ENCODE data around the gene MYB.

DNA sequence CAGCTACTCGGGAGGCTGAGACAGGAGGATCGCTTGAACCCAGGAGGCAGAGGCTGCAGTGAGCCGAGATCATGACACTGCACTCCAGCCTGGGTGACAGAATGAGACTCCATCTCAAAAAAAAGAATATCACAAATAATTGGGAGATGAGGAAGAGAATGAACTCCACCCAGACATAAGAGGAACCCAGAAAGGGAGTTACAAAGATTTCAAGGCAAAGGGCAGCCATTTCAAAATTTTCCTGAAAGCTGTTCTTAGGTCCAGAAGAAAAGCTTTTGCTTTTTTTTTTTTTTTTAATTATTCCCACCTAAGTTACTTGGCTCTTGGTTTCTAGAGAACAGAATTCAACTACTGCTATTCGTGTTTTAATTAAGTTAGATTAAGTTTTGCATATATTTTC lies 23.8 kb downstream of the MYB start:
- TF ChIP-seq POLR2A (IDR thresholded peaks at IDR 0.05): no peak
- TF ChIP-seq, protein P1, sequence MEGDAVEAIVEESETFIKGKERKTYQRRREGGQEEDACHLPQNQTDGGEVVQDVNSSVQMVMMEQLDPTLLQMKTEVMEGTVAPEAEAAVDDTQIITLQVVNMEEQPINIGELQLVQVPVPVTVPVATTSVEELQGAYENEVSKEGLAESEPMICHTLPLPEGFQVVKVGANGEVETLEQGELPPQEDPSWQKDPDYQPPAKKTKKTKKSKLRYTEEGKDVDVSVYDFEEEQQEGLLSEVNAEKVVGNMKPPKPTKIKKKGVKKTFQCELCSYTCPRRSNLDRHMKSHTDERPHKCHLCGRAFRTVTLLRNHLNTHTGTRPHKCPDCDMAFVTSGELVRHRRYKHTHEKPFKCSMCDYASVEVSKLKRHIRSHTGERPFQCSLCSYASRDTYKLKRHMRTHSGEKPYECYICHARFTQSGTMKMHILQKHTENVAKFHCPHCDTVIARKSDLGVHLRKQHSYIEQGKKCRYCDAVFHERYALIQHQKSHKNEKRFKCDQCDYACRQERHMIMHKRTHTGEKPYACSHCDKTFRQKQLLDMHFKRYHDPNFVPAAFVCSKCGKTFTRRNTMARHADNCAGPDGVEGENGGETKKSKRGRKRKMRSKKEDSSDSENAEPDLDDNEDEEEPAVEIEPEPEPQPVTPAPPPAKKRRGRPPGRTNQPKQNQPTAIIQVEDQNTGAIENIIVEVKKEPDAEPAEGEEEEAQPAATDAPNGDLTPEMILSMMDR (IDR thresholded peaks at IDR 0.05): no peak

Data from esophagus squamous epithelium (tissue), 4 donors.